Mucosa of descending colon (tissue), 3 donors: Measurements from ENCODE around the gene NOL8. TPM values are rescaled to one million over a fixed set of nuclear protein-coding genes. Genes with fewer than 3 reads are reported as not detected.

Experiments used
- ATAC-seq: fragments of 200-7000 bp; cut with Tn5 transposase; one replicate; pipeline ENCODE4 v1.9.1; 2020; ENCODE audit warnings: mild to moderate bottlenecking, moderate library complexity
- DNase-seq, 3 donors: peaks; one replicate each; pipeline ENCODE4 v3.0.0-alpha.2; 2020
- H3K36me3 ChIP-seq: fragments of 200-600 bp; one replicate; pipeline ENCODE4 v1.8.0; 2021; ENCODE audit warnings: low read depth, mild to moderate bottlenecking
- H3K4me1 ChIP-seq: fragments of 200-600 bp; one replicate; pipeline ENCODE4 v1.8.0; 2021; ENCODE audit warnings: low read depth, mild to moderate bottlenecking
- H3K4me3 ChIP-seq: fragments of 200-600 bp; one replicate; pipeline ENCODE4 v1.8.0; 2021; ENCODE audit warnings: mild to moderate bottlenecking
- H3K9me3 ChIP-seq: fragments of 200-600 bp; one replicate; pipeline ENCODE4 v1.8.0; 2021; ENCODE audit warnings: mild to moderate bottlenecking
- intact Hi-C, 2 donors: fragments of 100-400 bp; cut with DNase I in 1 of 2; cut with micrococcal nuclease in 1 of 2; formaldehyde crosslinking; loops; one replicate each; pipeline versions ENCODE4 v1.11.0 to v1.11.1; 2022; cut with DNase I, micrococcal nuclease
- total RNA-seq, 3 donors: library from RNA; stranded (reverse); fragmentation: NEBNext Ultra II Directional in 2 of 3; extraction: Animal tissue kit (Norgen Biotek cat#: 25700) in 2 of 3; gene quantifications; one replicate each; pipeline versions ENCODE4 v1.2.1 to v1.2.4, GENCODE V29; 2021 to 2023
- TF ChIP-seq, protein P1 (sequence below): fragments of 200-600 bp; IDR thresholded peaks from one replicate; pipeline ENCODE4 v1.8.0; 2022; ENCODE audit warnings: antibody characterized with exemption, mild to moderate bottlenecking
- donor health status: DM: no; HTN: no; CAD: no; lungs with moderate emphysema.
- donor health status: DM: no; HTN: no; CAD: no.
- donor health status: DM: no; HTN: yes; CAD: no.

Gene NOL8
- total RNA-seq, 3 donors from 2014 or later = 25.6 to 31.1 (median 25.8) TPM

DNA sequence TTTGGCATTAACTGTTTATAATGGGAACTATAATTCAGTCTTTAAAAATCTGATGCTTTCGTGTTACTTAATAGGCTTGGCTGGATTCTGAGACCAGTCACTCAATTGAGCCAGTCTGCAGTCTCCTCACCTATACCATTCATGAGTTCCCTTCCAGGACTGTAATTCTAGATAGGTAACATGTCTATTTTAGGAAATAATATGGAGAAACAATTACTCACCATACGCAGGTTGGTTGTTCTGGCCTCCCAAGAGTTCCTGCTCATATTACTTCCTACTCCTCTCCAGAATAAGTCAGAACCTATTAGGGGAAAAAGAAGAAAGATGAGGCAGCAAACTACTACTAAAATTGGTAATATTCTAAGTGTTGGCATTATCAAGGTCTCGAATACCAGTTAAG is 27.1 kb downstream of the NOL8 start:
- intact Hi-C loops = no loop called here
- H3K4me3 ChIP-seq = no peak overlapping the region
- TF ChIP-seq, protein P1, sequence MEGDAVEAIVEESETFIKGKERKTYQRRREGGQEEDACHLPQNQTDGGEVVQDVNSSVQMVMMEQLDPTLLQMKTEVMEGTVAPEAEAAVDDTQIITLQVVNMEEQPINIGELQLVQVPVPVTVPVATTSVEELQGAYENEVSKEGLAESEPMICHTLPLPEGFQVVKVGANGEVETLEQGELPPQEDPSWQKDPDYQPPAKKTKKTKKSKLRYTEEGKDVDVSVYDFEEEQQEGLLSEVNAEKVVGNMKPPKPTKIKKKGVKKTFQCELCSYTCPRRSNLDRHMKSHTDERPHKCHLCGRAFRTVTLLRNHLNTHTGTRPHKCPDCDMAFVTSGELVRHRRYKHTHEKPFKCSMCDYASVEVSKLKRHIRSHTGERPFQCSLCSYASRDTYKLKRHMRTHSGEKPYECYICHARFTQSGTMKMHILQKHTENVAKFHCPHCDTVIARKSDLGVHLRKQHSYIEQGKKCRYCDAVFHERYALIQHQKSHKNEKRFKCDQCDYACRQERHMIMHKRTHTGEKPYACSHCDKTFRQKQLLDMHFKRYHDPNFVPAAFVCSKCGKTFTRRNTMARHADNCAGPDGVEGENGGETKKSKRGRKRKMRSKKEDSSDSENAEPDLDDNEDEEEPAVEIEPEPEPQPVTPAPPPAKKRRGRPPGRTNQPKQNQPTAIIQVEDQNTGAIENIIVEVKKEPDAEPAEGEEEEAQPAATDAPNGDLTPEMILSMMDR = no peak

DNA sequence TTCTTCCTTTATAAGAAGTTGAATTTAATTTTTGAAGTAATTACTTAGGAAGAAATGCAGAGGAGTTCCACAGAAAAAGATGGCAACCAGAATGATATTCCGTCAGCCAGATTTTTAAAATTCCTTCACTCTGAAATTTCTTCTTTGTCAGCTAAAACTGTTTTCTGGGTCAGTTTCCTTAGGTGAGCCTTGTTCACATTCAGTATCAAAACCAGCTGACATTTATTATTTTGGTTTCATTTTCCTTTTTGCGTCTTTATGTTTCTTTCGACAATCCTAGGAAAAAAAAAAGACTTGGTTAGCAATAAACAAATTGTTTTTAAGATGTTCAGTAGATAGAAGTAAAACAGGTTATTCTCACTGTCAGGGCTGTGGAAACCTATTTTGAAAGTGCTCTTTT is 27.5 kb downstream of the NOL8 start:
- Histone ChIP-seq H3K4me3 (no peak overlapping the region), H3K4me1 (peaks cover 4% of the 10 kb centered on the region), H3K36me3 (no peaks in the 10 kb centered on the region), H3K9me3 (no peaks in the 10 kb centered on the region)
- DNase-seq (no peak), ATAC-seq (no peak)
- TF ChIP-seq, protein P1 = no peak
- intact Hi-C loops = no loop called here

More for the DNA sequence above, 27.1 kb downstream of the NOL8 start:
- ATAC-seq = no peak
- no peak for DNase-seq
- no peaks in the 10 kb centered on the region for H3K4me1 ChIP-seq
- no peaks in the 10 kb centered on the region for H3K36me3 ChIP-seq
- H3K9me3 ChIP-seq = no peaks in the 10 kb centered on the region

DNA sequence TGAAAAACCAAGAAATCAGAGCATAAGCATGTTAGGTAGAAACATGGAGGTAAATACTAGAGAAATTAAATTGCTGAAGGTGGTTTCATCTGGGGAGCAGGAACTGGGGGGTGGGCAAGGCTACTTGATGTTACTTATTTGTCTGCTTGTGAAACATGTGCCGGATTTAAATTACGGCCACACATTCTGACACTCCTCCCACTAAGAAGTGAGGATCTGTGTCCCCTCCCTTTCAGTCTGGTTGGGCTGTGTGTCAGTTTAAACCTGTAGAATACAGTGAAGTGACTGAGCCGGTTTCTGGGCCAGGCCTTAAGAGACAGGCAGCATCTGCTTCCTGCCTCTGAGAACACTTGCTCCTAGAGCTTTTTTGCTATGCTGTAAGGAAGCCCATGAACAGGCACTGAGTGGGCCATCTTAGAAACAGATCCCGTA is 29.3 kb downstream of the NOL8 start:
- no peaks in the 10 kb centered on the region for H3K36me3 ChIP-seq
- TF ChIP-seq, protein P1 = no peak
- H3K4me3 ChIP-seq = no peak overlapping the region
- no peak for ATAC-seq
- intact Hi-C loops = no loop called here
- DNase-seq = no peak
- no peaks in the 10 kb centered on the region for H3K9me3 ChIP-seq
- H3K4me1 ChIP-seq = peaks cover 11% of the 10 kb centered on the region

DNA sequence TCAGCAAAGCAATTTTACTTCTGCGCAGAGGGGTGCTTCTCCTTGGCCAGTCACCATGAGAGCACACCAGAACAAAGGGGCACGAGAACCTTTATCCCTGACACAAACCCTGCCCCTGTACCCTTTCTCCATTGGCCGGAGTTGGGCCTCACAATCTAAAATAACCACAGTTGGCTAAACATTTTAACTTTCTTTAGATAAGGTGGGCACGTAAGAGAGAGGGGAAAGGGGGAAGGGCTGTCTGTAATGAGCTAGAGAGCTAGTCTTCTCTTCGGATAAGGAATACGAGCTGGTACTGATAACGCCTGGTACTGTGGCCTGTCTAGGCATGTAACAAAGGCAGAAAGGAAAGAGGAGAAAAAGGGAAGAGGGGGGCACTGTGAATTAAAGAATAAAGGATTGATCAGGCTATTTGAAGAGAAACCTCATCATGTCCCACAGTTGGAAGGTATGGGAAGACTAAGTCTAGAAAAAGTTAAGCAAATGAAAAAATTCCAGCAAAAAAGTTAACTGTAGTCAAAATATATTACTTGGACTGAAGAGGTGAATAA is 29.8 kb downstream of the NOL8 start:
- Histone ChIP-seq H3K9me3 (no peaks in the 10 kb centered on the region), H3K4me1 (peaks cover 11% of the 10 kb centered on the region), H3K4me3 (no peak overlapping the region), H3K36me3 (no peaks in the 10 kb centered on the region)
- intact Hi-C loops = no loop called here
- TF ChIP-seq, protein P1 = no peak
- ATAC-seq = no peak
- DNase-seq = no peak

DNA sequence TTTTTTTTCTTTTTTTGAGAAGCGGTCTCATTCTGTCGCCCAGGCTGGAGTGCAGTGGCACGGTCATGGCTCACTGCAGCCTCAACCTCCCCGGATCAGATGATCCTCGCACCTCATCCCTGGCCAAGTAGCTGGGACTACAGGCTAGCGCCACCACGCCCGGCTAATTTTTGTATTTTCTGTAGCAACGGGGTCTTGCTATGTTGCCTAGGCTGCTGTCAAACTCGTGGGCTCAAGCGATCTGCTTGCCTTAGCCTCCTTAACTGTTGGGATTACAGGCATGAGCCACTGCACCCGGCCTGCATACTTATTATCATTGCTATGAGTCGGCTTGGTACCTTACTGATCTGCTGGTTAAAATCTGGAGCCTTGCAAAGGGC is 30.9 kb downstream of the NOL8 start:
- intact Hi-C loops = no loop called here
- peak overlapping the region; percentile 52 for H3K4me3 ChIP-seq
- TF ChIP-seq, protein P1 = no peak
- peaks cover 11% of the 10 kb centered on the region for H3K4me1 ChIP-seq
- DNase-seq (peak in 1 of 3 donors; percentile 16), ATAC-seq (peak; percentile 5)
- H3K36me3 ChIP-seq = no peaks in the 10 kb centered on the region
- no peaks in the 10 kb centered on the region for H3K9me3 ChIP-seq
